Heart left ventricle (tissue), 16 donors: Measurements from ENCODE around the gene LBX2. TPM values are rescaled to one million over a fixed set of nuclear protein-coding genes. Genes with fewer than 3 reads are reported as not detected.

Source experiments
- ATAC-seq, 4 donors: fragments of 200-7000 bp; cut with Tn5 transposase; one replicate each; pipeline ENCODE4 v1.9.1; 2020 to 2022; ENCODE audit warnings: moderate library complexity in 4 of 4, mild to moderate bottlenecking in 3 of 4, moderate number of reproducible peaks in 1 of 4
- DNase-seq, 5 donors: peaks; one replicate each; pipeline ENCODE4 v3.0.0-alpha.2; 2020
- H3K27ac ChIP-seq, 12 donors: fragments of 200-600 bp; sonication (generic) in 4 of 12; one replicate each; pipeline versions ENCODE4 v1.5.0 to v1.8.0; 2016 to 2022; ENCODE audit warnings: mild to moderate bottlenecking in 2 of 12
- H3K27me3 ChIP-seq, 9 donors: fragments of 200-600 bp; sonication (generic) in 2 of 9; one replicate each; pipeline versions ENCODE4 v1.5.1 to v1.8.0; 2016 to 2022; ENCODE audit warnings: mild to moderate bottlenecking in 3 of 9
- H3K36me3 ChIP-seq, 9 donors: fragments of 200-600 bp; sonication (generic) in 2 of 9; one replicate each; pipeline versions ENCODE4 v1.5.0 to v1.8.0; 2018 to 2022; ENCODE audit warnings: mild to moderate bottlenecking in 2 of 9
- H3K4me1 ChIP-seq, 12 donors: fragments of 200-600 bp; sonication (generic) in 4 of 12; one replicate each; pipeline versions ENCODE4 v1.5.0 to v1.8.0; 2016 to 2022; ENCODE audit warnings: mild to moderate bottlenecking in 3 of 12
- H3K4me3 ChIP-seq, 12 donors: fragments of 200-600 bp; sonication (generic) in 4 of 12; one replicate each; pipeline versions ENCODE4 v1.5.0 to v1.8.0; 2017 to 2022; ENCODE audit warnings: mild to moderate bottlenecking in 9 of 12, moderate library complexity in 4 of 12
- H3K9me3 ChIP-seq, 12 donors: fragments of 200-600 bp; sonication (generic) in 4 of 12; one replicate each; pipeline versions ENCODE4 v1.5.0 to v1.8.0; 2016 to 2022; ENCODE audit warnings: mild to moderate bottlenecking in 1 of 12
- CTCF ChIP-seq, 12 donors: fragments of 200-600 bp; sonication (generic) in 4 of 12; IDR thresholded peaks; one replicate each; pipeline versions ENCODE4 v1.5.0 to v1.8.0; 2018 to 2022; ENCODE audit warnings: antibody characterized with exemption in 12 of 12, mild to moderate bottlenecking in 5 of 12
- POLR2A ChIP-seq, 2 donors: fragments of 450-650 bp; IDR thresholded peaks; one replicate each; pipeline ENCODE4 v1.6.1; 2017; ENCODE audit warnings: antibody characterized with exemption in 2 of 2, mild to moderate bottlenecking in 2 of 2, moderate library complexity in 2 of 2
- WGBS, 4 donors: extraction: QIAGEN DNeasy Blood & Tissue Kit in 2 of 4; methylation state at CpG; one replicate each; pipeline versions ENCODE4 v1.1.5 to v1.1.7; 2013 to 2018; 5-methylcytosine and 5-hydroxymethylcytosine counted together
- intact Hi-C, 10 donors: fragments of 100-400 bp; cut with DNase I; formaldehyde crosslinking; loops; one replicate each; pipeline versions ENCODE4 v1.11.1 to v1.14.2; 2022
- polyA plus RNA-seq, 2 donors: library from polyadenylated mRNA; stranded (reverse); fragments of 200-250 nt; gene quantifications; one replicate each; pipeline ENCODE4 v1.2.3, GENCODE V29; 2013
- total RNA-seq, 9 donors: library from RNA; depleted of rRNA in 2 of 9; stranded (reverse); fragments of >200 nt in 2 of 9; fragmentation: NEBNext Ultra II Directional in 3 of 9; extraction: Animal tissue kit (Norgen Biotek cat#: 25700) in 3 of 9; gene quantifications; one replicate each; pipeline versions ENCODE4 v1.1.0 to v1.2.4, GENCODE V29; 2016 to 2023
- donor health status: ischemic (EF 13 %, LVEDD 7.1; RV severe dilation, severe dysfunction).
- donor health status: healthy with polysubstance abuse.
- donor health status: DM: no; HTN: yes; CAD: no.
- donor health status: DM: no; HTN: no; CAD: no.
- donor health status: ischemic (EF 25% LVEDD 6.9; RV normal size, moderate dysfunction).
- donor health status: ischemic (EF 25% LVEDD 5.7; RV mildly dilated, moderate dysfunction).
- donor health status: healthy.
- donor health status: DM: yes; HTN: yes; CAD: no.
- donor health status: ischemic (EF 35%, LVEDD 5.7; RV mildly dilated, moderate dysfunction).
- donor health status: nonischemic (EF 11% LVEDD 7.7; RV severe dilation, severe dysfunction).
- donor health status: DM: yes; HTN: yes; CAD: no.
- donor health status: PGD.
- donor health status: ischemic (EF 29% LVEDD 5.4; RV normal size, mild dysfunction).
- donor health status: nonischemic (EF 23%, LVEDD 6.1; RV moderate dilation, normal function).

The LBX2 gene
- total and polyA plus RNA-seq, 11 donors: 0.14 to 1.7 (median 0.67) TPM; not detected in 2

GRCh38 chr2:74458938-74459363, 40.5 kb downstream of the LBX2 start:
- H3K4me1 ChIP-seq: peaks cover 5 to 42% (median 33%) of the 10 kb centered on the region in 12 donors
- intact Hi-C loops: loop anchor here in 1 of 10 donors (5.0 kb wide), 1 partner anchor 42 kb away; no protein-coding TSS in a partner anchor
- H3K9me3 ChIP-seq: no peaks in the 10 kb centered on the region
- H3K27ac ChIP-seq: peak overlapping the region in 10 of 12 donors; percentile 66 to 97 (median 78)
- no peak for DNase-seq
- no peaks in the 10 kb centered on the region for H3K27me3 ChIP-seq
- 2 to 5% (median 3%) methylated on average over 10 of the region's 10 CpGs for WGBS, 4 donors
- ATAC-seq: no peak
- H3K36me3 ChIP-seq: peaks cover 0 to 27% (median 22%) of the 10 kb centered on the region in 9 donors
- TF ChIP-seq POLR2A (IDR thresholded peaks at IDR 0.05) (no peak), CTCF (IDR thresholded peaks at IDR 0.05) (no peak)
- peak overlapping the region; percentile 52 to 83 (median 70) for H3K4me3 ChIP-seq

GRCh38 chr2:74458132-74458937, 41.1 kb downstream of the LBX2 start, which contains the start of gene WBP1:
Gene WBP1, plus strand, starts transcription at chr2:74458438. Its CDS starts 165 bp downstream, at chr2:74458603.
- intact Hi-C loops: loop anchor here in 1 of 10 donors (5.0 kb wide), 1 partner anchor 41 kb away; no protein-coding TSS in a partner anchor
- Histone ChIP-seq H3K9me3 (no peaks in the 10 kb centered on the region), H3K27me3 (no peaks in the 10 kb centered on the region), H3K27ac (peak within 1 kb of the TSS; percentile 84 to 98 (median 95)), H3K4me1 (peaks cover 5 to 40% (median 32%) of the 10 kb centered on the region in 12 donors), H3K36me3 (peaks cover 0 to 27% (median 22%) of the 10 kb centered on the region in 9 donors), H3K4me3 (peak within 1 kb of the TSS; percentile 52 to 83 (median 70))
- 0 to 2% (median 1%) methylated on average over 32 to 38 of the region's 38 CpGs for WGBS, 4 donors
- TF ChIP-seq CTCF (IDR thresholded peaks at IDR 0.05) (no peak), POLR2A (IDR thresholded peaks at IDR 0.05) (peak in 1 of 2 donors; percentile 61)
- ATAC-seq (peak; percentile 93 to 96 (median 95)), DNase-seq (peak; percentile 99 to 100 (median 100))

- Histone ChIP-seq H3K36me3 (peaks cover 0 to 25% (median 15%) of the 10 kb centered on the region in 9 donors), H3K27me3 (no peaks in the 10 kb centered on the region), H3K4me3 (peak overlapping the region; percentile 50 to 83 (median 70)), H3K4me1 (peaks cover 5 to 40% (median 32%) of the 10 kb centered on the region in 12 donors), H3K9me3 (no peaks in the 10 kb centered on the region), H3K27ac (peak overlapping the region; percentile 84 to 98 (median 95))
- intact Hi-C loops: loop anchor here in 1 of 10 donors (5.0 kb wide), 1 partner anchor 40 kb away; no protein-coding TSS in a partner anchor
- DNase-seq (peak; percentile 67 to 86 (median 74)), ATAC-seq (peak; percentile 11 to 36 (median 29))
- TF ChIP-seq CTCF (IDR thresholded peaks at IDR 0.05): no peak
- peak; percentile 47 to 76 for TF ChIP-seq POLR2A (IDR thresholded peaks at IDR 0.05)
- 0 to 2% (median 1%) methylated on average over 22 to 46 of the region's 46 CpGs for WGBS, 4 donors
Observed at GRCh38 chr2:74457549-74458131, 41.8 kb downstream of the LBX2 start.
